ENCODE results near the gene OGFR.

Gene OGFR, protein sequence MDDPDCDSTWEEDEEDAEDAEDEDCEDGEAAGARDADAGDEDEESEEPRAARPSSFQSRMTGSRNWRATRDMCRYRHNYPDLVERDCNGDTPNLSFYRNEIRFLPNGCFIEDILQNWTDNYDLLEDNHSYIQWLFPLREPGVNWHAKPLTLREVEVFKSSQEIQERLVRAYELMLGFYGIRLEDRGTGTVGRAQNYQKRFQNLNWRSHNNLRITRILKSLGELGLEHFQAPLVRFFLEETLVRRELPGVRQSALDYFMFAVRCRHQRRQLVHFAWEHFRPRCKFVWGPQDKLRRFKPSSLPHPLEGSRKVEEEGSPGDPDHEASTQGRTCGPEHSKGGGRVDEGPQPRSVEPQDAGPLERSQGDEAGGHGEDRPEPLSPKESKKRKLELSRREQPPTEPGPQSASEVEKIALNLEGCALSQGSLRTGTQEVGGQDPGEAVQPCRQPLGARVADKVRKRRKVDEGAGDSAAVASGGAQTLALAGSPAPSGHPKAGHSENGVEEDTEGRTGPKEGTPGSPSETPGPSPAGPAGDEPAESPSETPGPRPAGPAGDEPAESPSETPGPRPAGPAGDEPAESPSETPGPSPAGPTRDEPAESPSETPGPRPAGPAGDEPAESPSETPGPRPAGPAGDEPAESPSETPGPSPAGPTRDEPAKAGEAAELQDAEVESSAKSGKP

DNA sequence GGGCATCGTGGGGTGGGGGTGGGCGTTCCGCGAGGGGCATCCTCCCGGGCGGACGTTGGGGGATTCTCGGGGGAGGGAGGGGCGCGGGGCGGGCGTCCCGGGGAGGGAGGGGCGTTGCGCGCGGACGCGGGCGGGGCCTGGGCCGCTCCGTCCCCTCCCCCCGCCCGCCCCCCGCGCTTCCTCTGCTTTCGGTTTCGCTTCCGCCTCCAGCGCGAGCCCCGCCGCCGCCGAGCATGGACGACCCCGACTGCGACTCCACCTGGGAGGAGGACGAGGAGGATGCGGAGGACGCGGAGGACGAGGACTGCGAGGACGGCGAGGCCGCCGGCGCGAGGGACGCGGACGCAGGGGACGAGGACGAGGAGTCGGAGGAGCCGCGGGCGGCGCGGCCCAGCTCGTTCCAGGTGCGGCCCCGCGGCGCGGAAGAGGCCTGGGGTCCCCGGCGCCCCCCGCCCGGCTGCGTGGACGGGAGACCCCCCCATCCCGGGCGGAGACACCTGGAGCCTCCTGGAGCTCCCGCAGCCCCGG, at the start of gene OGFR:
Gene OGFR (plus strand): TSS at position 209 of the 528 bp plus-strand sequence. CDS start 25 bp downstream, at position 234.
- peak; percentile 78 for DNase-seq

DNA sequence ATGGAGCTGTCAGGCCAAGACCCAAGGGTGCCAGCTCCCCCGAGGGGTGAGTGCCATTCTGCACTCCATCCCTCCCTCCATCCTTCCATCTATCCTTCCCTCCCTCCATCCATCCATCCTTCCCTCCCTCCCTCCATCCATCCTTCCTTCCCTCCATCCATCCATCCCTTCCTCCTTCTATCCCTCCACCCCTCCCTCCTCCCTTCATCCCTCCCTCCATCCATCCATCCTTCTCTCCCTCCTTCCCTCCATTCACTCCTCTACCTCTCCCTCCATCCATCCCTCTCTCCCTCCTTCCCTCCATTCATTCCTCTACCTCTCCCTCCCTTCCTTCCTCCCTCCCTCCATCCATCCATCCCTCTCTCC, 49.7 kb upstream of the OGFR start:
- no peak for DNase-seq

DNA sequence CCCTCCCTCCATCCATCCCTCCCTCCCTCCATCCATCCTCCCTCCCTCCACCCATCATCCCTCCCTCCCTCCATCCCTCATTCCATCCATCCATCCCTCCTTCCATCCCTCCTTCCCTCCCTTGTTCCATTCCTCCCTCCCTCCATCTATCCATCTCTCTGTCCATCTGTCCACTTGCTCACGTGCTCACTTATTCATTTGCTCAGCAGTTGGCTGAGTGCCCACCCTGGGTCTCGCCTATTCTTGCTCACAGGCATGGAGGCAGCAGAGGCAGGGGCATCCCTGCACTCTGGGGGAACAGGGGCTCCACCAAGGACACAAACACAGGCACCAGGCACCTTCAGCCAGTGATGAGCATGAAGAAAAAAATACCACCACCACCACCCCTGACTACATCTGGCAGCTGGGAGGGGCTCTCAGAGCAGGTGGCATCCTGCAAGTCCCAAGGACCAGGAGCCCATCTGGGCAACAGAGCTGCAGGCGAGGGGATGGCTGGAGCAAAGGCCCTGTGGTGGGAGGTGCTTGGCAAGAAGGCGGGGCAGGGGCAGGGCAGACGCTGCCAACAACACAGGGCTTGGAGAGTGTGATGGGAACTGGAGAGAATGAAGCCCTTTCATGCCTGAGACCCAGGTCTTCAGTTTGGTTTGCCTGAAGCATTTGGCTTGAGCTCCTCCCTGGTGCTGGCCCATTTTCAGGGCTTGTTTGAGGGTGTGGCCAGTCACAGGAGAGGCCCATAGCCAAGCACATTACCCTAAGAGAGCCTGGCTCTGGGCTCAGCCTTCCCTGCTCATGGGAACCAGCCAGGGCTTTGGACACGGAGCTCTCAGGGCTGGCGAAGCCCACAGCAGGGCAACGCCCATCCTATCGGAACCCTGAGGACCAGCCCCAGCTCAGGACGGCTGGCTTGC, 48.6 kb upstream of the OGFR start:
- no peak for DNase-seq

DNA sequence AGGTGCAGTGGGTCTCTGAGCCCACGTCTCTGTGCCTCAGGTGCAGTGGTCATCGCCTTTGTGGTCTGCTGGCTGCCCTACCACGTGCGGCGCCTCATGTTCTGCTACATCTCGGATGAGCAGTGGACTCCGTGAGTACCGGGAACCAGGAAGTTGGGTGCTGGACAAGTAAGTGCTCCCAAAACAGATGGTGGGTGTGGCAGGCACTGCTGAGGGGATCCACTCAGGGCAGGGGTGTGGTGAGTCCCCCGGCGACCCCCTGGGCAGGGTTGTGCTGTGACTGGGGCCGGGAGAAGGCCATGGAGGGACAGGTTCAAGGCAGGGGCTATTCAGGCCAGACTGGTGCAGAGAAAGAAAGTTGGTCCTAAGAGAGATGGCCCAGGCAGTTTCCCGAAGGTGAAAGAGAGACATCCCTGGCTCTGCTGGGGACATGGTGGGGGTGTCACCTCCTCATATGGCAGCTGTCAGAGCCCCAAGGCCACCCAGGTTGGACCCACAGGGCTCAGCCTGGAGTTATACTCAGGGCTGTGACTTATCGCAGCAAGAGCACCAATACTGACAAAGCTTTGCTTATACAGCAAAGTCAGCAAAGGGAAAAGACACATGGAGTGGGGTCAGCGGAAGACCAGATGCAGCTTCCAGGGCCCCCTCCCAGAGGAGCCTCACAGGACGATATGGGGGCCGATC, 46.3 kb upstream of the OGFR start:
- no peak for DNase-seq

DNA sequence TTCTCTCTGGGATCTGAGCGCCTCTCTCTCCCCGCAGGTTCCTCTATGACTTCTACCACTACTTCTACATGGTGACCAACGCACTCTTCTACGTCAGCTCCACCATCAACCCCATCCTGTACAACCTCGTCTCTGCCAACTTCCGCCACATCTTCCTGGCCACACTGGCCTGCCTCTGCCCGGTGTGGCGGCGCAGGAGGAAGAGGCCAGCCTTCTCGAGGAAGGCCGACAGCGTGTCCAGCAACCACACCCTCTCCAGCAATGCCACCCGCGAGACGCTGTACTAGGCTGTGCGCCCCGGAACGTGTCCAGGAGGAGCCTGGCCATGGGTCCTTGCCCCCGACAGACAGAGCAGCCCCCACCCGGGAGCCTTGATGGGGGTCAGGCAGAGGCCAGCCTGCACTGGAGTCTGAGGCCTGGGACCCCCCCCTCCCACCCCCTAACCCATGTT, 44.6 kb upstream of the OGFR start:
- no peak for DNase-seq

DNA sequence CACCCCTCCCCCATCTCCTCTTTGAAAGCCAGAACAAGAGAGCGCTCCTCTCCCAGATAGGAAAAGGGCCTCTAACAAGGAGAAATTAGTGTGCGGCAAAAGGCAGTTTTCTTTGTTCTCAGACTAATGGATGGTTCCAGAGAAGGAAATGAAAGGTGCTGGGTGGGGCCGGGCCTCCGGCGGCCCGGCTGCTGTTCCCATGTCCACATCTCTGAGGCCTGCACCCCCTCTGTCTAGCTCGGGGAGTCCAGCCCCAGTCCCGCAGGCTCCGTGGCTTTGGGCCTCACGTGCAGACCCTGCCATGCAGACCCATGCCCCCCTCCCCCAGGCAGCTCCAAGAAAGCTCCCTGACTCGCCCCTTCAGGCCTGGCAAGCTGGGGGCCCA, 44.2 kb upstream of the OGFR start:
- no peak for DNase-seq

DNA sequence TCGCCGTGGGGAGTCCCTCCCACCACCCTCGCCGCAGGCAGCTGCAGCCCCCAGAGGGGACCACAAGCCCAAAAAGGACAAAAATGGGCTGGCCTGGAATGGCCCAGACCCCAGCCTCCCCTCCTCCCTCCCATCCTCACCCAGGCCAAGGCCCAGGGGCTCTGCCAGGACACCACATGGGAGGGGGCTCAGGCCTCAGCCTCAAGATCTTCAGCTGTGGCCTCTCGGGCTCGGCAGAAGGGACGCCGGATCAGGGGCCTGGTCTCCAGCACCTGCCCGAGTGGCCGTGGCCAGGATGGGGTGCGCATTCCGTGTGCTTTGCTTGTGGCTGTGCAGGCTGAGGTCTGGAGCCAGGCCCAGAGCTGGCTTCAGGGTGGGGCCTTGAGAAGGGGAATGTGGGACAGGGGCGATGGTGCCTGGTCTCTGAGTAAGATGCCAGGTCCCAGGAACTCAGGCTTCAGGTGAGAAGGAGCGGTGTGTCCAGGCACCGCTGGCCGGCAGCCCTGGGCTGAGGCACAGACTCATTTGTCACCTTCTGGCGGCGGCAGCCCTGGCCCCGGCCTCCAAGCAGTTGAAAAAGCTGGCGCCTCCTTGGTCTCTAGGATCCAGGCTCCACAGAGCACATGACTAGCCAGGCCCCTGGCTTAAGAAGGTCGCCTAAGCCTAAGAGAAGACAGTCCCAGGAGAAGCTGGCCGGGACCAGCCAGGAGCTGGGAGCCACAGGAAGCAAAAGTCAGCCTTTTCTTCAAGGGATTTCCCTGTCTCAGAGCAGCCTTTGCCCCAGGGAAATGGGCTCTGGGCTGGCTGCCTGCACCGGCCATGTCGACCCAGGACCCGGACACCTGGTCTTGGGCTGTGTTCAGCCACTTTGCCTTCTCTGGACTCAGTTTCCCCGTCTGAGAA, 43.5 kb upstream of the OGFR start:
- DNase-seq: no peak

DNA sequence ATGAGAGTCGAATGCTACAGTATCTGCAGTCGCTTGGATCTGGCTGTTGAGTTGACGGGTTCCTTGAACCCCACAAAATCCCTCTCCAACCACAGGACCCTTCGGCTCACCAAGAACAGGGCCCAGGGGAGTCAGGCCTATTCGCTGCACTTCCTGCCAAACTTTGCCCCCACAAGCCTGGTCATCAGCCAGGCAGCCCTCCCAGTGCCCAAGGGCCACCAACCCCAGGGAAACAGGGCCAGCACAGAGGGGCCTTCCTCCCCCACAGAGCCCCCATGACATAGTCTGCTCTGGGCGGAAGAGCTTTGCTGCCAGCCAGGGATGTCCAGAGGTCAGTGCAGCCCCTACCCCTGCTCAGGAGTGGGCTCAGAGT, 42.9 kb upstream of the OGFR start:
- DNase-seq: no peak

DNA sequence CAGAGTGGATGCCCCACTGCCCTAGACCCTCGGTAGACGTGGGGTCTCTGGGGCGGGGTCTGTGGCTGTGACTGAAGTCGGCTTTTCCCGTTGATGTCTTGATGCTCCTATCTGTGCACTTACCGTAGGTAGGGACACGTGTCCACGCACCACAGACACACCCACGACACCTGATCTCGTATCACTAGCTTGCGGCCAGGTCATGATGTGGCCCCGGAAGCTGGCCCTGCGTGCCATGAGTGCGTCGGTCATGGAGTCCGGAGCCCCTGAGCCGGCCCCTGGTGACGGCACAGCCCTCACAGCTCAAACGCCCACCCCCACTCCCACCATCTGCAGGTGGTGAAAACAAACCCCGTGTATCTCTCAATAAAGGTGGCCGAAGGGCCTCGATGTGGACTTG, 42.3 kb upstream of the OGFR start:
- DNase-seq: no peak

DNA sequence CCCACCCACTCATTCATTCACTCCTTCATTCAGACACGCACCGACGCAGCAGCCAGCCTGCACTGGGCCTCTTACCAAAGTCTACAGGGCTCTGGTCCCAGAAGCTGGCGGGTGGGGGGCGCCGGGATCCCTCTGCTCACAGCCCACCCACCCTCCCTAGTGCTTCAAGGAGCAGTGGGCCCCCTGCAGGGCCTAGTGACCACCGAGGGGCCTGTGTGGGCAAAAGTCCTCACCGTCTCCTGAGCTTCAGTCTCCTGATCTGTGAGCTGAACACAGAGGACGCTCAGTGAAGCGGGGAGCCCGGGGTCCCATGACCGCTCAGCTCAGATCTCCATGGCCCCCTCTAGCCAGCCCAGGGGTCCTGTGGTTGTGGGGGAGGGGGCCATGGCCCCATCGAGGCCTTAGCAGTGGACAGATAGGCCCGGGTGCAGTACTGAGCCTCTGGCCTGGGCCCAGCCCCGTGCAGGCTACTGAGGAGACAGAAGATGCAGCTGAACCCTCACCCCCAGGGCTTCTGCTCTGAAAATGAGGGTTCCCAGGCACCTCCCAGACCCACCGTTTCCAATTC, 41.8 kb upstream of the OGFR start:
- DNase-seq: no peak

DNA sequence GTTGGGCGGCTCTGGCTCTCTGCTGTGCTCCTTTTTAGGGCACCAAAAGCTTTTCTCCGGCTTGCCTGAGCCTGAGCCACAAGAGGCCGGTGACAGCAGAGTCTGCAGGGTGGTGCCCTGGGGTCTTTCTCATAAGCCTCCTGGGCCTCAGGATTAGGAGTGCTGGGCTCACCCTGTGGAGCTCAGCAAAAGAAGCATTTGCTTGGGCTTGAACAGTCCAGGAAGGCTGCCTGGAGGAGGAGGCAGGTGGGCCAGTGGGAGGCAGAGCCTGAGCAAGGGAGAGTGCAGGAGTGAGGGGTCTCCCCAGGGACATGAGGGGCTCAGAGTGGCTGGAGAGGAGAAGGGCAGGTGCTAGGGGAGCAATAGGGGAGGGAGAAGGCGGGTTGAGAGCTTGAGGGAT, 41.2 kb upstream of the OGFR start:
- DNase-seq: no peak

DNA sequence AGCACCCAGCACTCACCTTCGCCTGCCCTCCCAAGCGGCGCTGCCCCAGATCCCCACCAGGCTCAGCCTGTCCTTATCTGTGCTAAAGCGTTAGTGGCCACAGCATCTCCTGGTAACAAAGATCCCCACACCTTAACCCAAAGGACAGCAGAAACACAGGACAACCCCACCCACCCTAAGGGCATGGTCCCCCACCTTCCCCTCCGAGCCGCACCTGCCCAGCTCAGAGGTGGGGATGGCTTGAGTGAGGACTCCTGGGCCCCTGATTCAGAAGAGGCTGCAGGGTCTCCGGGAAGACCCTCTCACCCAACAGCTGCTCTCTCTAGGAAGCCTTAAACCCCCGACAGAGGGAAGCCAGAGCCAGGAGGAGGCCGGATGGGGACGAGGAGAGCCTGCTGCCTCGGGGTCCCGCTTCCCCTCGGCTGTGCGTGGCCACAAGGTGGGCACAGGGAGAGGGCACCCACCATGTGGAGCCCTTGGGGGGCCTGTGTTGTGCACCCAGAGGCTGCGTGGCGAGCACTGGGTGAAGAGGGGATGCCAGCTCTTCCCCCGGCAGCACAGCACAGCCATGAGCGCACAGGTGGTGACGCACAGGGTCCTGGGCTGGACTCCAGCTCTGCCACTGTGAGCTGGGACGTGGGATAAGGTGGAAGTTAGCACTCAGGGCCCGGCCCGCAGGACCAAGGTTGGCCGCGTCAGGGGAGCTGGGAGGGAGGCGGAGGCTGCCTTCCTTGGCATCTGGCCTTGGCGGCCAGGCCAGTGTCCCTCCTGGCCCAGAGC, 40.3 kb upstream of the OGFR start:
- DNase-seq: no peak

DNA sequence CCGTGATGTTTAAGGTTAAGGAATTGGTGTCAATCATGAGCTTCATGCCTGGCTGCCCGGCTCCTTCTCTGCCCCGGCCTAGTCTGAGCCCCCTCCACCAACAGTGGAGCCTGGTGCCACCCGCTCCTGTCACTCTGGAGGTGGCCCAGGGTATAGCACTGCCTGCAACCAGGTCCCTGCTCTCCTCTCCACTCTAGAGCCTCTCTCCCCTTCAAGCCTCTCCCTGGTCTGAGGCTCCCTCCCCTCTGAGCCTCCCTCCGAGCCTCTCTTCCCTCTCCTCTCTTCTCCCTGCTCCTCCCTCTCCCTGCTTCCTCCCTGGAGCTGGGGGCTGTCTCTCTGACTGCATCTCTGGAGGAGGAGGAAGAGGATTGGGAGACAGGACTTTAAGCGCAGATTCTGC, 39.6 kb upstream of the OGFR start:
- no peak for DNase-seq

DNA sequence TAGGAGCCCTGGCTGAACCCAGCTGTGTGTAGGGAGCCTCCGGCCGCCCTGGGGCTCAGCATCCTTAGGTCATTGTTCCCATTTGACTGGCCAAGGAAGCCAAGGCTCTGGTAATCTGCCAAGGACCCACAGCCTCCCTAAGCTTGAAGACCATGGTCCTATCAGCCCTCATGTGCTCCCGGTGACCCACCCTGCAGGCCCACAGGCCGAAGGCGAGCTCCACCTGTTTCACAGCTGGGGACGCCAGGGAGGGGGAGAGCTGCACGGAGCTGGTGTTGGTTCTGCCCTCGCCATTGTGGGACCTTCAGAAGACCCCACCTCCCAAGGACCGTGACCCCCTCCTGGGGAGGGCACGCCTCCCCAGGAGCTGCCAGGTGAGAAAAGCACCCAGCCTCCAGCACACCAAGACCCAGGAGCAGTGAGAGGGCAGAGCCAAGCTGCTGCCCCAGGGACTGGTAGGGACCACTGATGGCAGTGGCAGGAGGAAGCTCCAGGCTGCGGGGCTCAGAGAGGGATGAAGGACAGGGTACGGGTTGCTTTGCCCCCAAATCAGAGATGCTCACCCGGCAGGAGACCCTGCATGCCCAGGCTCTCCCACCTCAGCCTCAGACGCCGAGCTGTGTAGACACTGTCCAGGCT, 39.1 kb upstream of the OGFR start:
- DNase-seq: no peak

DNA sequence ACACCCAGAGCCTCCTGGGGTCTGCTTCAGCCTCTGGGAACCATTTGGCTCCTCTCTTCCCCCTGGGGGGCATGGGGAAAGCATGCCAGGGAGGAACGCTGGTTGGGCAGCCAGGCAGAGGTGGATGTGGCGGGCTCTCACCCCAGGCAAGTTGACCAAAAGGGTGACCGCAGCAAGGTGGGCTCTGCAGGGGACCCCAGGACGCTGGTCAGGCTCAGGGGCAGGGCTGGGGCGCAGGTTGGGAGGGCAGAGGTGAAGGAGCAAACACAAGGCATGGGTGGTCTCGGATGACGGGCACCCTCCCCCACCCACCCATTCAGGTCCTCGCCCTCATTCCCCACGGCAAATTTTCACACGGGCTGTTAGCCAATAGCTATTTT, 38.6 kb upstream of the OGFR start:
- no peak for DNase-seq

DNA sequence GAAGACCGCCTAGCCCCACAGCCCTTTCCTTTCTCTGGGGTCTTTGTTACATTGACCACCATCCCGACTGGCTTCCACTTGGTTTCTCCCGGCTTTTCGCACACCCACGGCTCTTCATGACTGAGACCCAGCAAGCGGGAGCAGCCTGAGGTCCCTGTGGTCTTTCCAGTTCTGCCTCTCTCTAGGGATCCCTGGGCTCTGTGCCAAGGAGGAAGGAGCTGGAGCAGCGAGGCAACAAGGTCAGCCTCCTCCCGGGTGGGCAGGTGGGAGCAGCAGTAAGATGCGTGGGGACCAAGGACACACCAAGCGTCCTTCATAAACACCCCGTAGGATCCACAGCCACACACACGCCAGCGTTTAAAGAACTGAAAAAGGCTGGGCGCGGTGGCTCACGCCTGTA, 37.9 kb upstream of the OGFR start:
- DNase-seq: no peak

DNA sequence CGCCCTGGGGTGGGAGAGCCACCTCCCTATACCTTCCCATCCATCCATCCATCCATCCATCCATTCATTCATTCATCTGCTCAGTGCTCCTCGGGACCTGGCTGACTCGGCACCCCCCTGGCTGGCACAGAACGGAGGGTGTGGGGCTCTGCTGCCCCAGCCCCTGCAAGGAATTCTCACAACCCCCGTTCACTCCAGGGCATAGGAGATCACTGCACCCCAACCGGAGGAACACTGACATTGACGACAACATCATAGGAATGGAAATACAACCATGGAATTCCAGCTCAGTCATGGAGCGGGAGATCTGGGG, 36.4 kb upstream of the OGFR start:
- DNase-seq: no peak

DNA sequence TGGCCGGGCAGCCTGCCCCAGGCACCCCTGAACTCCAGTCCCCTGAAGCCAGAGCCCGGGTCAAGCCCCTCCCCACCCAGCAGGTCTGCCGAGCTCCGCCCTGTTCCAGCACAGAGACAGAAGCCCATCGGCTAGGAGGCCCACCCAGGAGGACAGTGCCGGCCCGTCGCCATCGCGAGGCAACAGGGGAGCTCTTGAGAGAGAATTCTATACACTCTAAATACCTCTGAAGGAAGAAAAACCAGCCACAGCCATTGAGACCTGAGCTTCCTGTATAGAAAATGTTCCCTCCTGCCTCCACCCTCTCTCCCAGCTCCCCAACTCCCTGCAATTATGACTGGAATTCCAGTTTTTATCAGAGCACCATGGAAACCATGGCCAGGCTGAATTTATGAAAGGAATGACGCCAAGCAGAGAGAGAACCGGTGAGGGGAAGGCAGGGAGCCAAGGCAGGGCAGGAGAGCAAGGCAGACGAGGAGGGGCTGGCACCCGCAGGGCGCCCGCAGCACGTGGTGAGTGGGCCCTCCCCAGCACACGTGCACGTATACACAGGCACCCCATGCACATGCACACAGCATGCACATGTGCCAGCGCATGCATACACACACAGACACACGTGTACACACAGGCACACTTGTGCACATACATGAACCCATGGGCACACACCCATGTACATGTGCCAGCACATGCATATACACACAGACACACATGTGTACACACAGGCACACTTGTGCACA, 35.9 kb upstream of the OGFR start:
- DNase-seq: no peak

DNA sequence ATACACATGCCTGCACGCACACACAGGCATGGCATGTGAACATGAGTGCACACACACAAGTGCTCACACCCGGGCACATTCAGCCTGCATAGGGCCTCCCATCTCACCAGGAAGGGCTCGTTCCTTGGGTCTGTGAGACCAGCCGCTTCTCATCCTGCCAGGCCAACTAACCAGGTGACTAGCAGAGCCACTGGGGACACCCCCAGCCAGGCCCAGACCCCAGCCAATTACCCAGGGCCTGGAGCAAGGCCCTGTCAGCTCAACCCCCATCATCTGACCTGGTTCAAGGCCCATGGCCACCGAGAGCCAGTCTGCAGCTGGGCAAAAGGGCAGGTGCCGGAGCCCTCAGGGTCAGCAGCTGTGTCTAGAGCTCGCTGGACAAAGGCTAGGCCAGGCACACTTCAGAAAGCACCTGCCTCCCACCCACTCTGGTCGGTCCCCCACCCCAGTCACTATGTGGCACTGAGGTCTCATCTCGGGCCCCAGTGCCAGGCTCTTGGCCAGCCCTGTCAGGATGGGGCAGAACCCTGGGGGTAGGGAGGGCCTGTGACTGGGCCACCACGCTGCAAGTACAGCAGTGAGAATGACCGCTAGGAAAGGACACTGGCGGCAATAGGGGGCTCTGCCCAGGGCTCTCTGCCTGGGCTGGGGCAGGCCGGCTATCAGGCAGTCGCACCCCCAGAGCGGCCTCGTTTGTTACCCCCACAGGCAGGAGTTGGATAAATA, 35.1 kb upstream of the OGFR start:
- no peak for DNase-seq

Measured in activated CD8-positive, alpha-beta memory T cell treated with anti-CD3 and anti-CD28 coated beads, Interleukin-2, amount 50 U/mL, for 4 hours (primary cell).